GM19438 (cell line): ENCODE measurements around the gene PTPRA.
A peak's percentile ranks its signal among the peaks of the same experiment; 100 is the strongest.
"Not testable (repeated sequence)": the region's sequence is repeated elsewhere in the genome, so short reads cannot be mapped to it uniquely, and the experiment has no call there.

Experiments
- ATAC-seq: cut with Tn5 transposase; IDR thresholded peaks from one replicate; pipeline ENCODE4 v1.9.1; 2021; ENCODE audit warnings: low read depth; ENCODE audit not compliant: unreplicated experiment

PTPRA gene, protein sequence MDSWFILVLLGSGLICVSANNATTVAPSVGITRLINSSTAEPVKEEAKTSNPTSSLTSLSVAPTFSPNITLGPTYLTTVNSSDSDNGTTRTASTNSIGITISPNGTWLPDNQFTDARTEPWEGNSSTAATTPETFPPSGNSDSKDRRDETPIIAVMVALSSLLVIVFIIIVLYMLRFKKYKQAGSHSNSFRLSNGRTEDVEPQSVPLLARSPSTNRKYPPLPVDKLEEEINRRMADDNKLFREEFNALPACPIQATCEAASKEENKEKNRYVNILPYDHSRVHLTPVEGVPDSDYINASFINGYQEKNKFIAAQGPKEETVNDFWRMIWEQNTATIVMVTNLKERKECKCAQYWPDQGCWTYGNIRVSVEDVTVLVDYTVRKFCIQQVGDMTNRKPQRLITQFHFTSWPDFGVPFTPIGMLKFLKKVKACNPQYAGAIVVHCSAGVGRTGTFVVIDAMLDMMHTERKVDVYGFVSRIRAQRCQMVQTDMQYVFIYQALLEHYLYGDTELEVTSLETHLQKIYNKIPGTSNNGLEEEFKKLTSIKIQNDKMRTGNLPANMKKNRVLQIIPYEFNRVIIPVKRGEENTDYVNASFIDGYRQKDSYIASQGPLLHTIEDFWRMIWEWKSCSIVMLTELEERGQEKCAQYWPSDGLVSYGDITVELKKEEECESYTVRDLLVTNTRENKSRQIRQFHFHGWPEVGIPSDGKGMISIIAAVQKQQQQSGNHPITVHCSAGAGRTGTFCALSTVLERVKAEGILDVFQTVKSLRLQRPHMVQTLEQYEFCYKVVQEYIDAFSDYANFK

GRCh38 chr20:2873010-2873746 lies at the start of gene PTPRA:
Gene PTPRA, plus strand, starts transcription at chr20:2873481. Its CDS starts 90,797 bp downstream, at chr20:2964278.
- ATAC-seq = peak; percentile 82

DNA sequence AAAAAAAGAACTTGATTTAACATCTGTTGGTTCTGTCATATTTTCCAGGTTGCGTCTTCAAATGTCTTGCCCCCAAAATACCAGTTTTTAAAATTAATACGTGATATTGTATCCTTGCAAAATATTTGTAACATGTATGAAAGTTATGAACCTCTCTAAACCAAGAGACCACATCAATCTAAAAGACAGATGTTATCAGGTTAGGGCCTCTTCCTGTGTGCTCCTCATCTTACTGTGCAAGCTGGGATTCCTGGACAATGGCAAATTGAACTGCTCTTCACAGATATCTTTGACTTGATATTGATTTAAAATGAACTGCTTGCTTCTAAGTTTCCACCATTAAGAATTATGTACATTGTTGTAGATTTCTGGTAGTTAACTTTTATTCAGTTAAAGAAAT lies 47.5 kb upstream of the PTPRA start:
- ATAC-seq = no peak

DNA sequence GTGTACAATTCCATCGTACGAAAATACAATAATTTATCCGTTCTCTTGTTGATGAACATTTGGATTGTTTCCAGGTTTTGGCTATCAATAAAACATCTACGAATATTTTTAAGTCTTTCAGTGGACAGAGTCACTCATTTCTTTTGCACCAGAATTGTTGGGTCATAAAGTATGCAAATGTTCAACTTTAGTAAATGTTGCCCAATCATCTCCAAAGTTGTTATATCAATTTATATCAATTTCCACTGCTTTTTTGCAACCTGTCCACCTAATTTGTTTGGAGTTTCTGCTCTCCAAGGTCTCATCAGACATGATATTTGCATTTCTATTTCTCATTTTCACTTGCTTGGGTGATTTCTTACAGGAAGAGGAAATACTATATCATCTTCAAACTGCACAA lies 46.6 kb upstream of the PTPRA start:
- ATAC-seq = no peak

DNA sequence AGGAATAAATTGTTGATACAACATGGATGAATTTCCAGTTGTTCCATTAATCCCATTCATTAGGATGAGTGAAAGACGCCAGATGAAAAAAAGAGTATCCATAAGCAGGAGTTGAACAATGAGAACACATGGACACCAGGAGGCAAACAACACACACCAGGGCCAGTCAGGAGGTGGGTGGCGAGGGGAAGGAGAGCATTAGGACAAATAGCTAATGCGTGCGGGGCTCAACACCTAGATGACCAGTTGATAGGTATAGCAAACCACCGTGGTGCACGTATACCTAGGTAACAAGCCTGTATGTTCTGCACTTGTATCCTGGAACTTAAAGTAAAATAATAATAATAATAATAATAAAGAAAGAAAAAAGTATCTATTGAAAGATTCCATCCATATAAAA lies 43.9 kb upstream of the PTPRA start:
- no peak for ATAC-seq

GRCh38 chr20:2831206-2831605 lies 42.1 kb upstream of the PTPRA start:
- not testable (repeated sequence) for ATAC-seq

DNA sequence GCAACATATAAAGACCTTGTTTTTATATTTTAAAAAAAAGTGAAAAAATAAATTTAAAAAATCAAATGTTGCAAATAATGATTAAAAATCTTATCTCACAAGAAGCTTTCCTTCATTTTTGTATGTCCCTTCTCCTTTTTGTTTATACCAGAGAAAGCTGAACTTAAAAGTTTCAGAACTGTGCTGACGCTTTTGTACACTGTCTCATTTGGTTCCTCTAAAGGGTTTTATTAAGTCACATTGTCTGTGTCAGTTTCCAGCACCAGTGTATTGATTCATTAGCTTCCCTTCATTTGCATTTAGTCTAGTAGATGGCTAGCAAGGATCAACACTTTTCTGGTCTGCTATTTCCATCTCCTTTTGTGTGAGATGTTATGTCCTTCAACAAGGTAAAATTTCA lies 39.5 kb upstream of the PTPRA start:
- no peak for ATAC-seq

DNA sequence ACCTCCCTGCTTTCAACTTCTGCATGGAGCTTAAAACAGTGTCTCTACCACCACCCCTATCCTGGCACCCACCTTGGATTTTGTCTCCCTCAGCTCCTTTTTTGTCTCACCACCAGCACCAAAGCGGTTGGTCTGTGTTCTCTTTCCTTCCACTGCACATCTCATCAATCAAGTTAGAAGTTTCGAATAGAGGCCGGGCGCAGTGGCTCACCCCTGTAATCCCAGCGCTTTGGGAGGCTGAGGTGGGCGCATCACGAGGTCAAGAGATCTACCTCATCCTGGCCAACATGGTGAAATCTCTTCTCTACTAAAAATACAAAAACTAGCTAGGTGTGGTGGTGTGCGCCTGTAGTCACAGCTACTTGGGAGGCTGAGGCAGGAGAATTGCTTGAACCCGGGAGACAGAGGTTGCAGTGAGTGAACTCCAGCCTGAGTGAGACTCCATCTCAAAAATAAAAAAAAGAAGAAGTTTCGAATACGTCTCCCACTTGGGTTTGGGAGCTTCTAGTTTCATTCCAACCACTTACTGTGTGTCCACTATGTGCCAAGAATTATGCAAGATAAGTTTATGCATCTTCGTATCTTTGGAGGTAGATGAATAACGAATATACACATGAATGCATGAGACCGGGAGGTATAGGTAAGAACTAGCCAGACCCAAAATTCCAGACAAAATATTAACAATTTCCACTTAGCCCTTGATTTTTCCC lies 38.7 kb upstream of the PTPRA start:
- ATAC-seq = no peak

DNA sequence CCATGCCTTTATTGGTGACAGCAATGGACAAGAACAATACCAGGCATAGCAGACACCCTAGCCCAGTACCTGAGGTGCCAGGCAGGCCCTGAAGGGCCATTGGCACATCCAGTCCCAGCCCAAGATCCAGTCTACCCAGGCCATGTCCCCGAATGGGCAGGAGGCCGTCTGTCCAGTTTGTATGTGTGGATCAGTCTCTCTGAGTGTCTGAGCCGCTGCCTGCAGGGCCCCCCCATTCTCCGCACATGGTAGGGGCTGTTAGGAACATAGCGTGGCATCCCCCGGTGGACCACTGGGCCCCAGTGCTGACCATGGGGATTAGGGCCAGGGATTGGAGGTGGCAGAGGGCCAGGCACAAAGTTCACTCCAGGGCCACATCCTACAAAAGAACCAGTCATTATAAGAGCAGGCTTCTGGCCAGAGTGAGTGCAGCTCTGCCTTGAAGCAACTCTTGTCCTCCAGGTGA lies 37.9 kb upstream of the PTPRA start:
- ATAC-seq = no peak

- ATAC-seq = no peak
These were observed 37.2 kb upstream of the PTPRA start for GRCh38 chr20:2836035-2836434.

DNA sequence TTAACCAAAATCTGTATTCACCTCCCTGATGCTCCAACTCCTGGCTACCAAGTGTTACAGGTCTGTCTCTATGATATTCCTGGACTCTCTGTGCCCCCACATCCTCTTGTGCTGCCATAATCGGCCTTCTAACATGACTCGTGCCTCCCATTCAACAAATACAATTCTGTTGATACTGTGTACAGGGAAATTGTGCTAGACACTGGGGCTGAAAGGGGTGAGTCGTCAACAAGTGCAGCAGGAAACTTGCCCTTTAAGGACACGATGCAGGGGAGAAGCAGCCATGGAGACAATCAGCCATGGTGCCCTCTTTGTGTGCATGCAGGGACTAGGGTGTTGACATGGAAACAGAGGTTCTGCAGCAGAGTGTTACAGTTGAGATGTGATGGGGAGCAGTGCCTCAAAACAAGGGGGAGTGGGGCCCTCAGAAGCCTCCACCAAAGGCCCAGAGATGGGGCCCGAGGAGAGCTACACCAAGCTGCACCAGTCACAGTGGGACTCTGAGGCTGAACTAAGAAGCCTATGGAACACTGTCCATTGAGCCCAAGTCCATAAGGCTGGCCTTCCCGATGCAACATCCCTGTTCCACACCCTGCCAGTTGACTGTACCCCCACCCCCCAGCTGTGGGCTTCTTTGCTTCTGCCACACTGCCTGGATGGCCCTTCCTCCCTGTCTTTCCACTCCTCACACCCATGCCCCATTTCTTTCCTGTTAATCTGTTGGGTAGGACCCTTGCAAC lies 35.9 kb upstream of the PTPRA start:
- no peak for ATAC-seq

DNA sequence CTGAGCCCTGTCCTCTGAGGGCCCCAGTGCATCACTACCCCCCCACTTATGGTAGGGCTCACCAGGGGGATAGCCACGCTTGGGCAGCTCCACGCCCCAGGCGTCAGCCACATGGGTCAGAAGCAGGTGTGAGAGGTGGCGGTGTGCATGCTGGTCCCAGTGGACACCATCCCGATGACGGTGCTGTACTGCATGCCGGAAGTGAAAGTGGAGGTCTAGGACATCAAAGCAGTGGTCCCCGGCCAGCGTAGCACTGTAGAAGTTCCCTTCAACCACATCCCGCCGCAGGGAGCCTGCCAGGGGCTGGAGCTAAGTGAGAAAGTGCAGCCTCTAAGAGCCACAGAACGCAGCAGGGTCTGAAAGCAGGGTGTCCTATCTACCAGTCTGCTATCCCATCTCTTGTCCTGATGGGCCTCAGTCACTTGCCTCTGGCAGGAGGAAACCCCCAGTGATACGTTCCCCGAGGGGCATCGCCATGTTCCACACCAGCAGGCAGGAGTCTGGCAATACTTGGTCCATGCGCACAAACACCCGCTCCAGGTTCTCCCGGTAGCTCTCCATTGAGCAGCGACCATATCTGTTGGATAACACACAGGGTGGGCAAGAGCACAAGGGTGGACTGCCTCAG lies 35.0 kb upstream of the PTPRA start:
- no peak for ATAC-seq

DNA sequence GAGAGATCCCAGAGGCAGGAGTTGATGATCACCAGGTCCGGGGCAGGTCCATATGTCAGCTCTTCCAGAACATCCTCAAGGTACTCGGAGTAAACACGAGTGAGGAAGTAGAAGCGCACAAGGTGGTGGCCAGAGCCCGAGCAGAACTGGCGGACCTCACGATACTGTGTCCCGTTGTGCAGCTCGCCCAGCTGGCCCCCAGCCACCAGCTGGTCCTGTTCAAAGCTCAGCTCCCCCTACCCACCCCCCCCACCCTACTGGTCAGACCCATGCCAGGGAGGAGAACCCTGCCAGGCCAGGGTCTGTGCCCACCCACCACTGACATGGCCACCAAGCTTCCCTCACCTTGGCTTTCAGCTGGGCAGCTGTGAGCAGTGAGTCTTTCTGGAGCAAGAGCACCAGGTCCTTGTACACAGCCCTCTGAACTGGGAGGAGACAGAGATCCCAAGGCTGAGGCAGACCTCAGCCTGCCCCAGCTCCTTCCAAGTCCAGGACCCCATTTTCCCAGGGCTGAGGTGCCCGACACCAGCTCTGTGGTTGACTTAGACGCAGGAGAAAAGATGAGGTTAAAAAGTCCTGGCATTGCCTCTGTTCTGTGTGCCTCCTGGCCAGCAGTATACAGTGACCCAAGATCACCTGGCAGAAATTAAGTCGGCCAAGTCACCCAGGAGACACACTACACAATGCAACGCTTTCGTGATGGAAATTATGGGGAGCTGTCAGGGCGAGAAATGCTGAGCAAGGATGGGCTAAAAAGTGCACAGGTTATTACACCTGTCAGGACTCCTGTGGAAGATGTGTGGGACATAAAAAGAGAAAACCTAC lies 34.2 kb upstream of the PTPRA start:
- no peak for ATAC-seq

DNA sequence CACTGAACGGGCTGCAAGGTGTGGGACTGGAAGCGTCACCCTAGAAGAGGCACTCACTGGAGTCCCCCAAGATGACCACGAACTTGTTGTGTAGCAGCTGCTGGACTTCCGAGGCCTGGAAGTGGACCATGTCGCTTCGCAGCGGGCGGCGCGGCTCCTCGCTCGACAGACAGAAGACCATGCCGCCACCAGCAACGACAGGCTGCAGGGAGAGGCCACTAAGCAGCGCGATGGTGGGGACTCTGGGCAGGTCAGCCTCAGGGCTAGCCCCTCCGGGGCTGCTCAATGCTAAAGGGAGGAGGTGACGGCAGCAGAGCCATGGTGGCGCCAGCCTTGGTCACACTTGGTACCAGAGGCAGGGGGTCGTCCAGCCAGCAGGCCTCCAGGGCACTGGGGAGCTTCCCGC lies 33.5 kb upstream of the PTPRA start:
- ATAC-seq = no peak

- ATAC-seq = peak; percentile 88
These were observed 32.9 kb upstream of the PTPRA start, which contains the start of the genes PCED1A and VPS16 for GRCh38 chr20:2840138-2840966. Gene PCED1A, minus strand, starts transcription at chr20:2840655. Its CDS starts 743 bp downstream, at chr20:2839912. Gene VPS16, plus strand, starts transcription at chr20:2840745. Its CDS starts 30 bp downstream, at chr20:2840775.

GRCh38 chr20:2840967-2841531 lies 32.2 kb upstream of the PTPRA start:
- peak; percentile 50 for ATAC-seq

DNA sequence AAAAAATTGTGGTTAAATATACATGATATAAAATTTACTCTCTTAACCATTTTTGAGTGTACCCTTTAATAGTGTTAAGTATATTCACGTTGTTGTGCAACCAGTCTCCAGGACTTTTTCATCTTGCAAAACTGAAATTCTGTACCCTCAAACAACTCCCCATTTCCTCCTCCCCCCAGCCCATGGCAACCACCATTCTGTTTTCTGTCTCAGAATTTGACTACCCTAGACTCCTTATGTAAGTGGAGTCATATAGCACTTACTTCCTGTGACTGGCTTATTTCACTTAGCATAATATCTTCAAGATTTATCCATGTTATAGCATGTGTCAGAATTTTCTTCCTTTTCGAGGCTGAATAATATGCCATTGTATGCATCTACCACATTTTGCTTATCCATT lies 27.7 kb upstream of the PTPRA start:
- ATAC-seq = no peak

GRCh38 chr20:2846698-2847097 lies 26.6 kb upstream of the PTPRA start:
- ATAC-seq = no peak
